NB4 (cell line): ENCODE results near the gene RIMBP3C.

ENCODE experiments used
- POLR2A ChIP-seq: IDR thresholded peaks from 2 replicates; pipeline ENCODE4 v1.6.1; 2011; ENCODE audit warnings: mild to moderate bottlenecking; ENCODE audit not compliant: insufficient read length; ENCODE audit errors: extremely low read depth
- TF ChIP-seq, protein P1 (sequence below): IDR thresholded peaks from one replicate; pipeline ENCODE4 v1.5.1; 2012; ENCODE audit warnings: low read depth, low read length

DNA sequence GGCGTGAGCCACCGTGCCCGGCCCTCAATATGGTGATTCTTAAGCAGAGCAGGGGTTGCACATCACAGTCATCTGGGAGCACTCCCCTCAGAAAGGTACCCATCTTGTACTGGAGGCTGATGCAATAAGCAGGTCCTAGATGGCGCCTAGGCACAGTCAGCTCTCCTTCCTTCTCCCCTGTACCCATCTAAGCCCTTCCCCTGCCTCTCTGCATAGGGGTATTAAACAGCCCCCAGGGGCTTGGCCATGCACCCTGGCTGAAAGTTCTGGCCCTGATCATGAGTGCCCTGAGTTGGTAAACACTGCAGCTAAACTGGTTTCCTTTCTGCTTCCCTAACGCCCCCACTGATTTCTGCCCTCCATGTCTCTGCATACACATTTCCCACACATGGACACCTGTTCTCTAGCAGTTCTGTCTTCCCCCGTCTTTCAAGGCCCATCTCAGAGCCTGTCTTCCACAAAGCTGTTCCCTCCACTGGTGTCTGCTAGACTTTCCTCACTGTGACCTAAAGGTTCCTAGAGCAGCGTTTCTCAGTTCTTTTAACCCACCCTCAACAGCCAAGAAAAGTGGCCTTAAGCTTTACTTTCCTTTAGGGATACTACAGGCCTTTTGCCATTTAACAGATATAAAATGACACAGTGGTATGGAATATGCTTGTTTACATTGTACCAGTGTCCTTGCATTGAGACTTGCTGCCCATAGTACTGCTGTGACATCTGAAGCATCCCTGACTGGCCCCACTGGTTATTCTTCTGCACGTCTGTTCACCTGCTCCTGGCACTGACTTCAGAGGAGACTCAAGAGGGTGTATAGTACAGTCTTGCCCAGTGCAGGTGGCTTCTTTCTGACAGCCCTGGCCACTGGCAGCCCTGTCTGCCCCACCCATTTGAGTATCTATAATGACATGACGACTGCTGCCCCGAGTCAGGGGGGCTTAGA, 31.8 kb upstream of the RIMBP3C start:
- TF ChIP-seq, protein P1, sequence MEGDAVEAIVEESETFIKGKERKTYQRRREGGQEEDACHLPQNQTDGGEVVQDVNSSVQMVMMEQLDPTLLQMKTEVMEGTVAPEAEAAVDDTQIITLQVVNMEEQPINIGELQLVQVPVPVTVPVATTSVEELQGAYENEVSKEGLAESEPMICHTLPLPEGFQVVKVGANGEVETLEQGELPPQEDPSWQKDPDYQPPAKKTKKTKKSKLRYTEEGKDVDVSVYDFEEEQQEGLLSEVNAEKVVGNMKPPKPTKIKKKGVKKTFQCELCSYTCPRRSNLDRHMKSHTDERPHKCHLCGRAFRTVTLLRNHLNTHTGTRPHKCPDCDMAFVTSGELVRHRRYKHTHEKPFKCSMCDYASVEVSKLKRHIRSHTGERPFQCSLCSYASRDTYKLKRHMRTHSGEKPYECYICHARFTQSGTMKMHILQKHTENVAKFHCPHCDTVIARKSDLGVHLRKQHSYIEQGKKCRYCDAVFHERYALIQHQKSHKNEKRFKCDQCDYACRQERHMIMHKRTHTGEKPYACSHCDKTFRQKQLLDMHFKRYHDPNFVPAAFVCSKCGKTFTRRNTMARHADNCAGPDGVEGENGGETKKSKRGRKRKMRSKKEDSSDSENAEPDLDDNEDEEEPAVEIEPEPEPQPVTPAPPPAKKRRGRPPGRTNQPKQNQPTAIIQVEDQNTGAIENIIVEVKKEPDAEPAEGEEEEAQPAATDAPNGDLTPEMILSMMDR, result no peak
- TF ChIP-seq POLR2A, result no peak
